DMS114 treated with DMSO at 0.1 percent for 48 hours (cell line): ENCODE results near the gene SLA2.
"Not testable (repeated sequence)": the region's sequence is repeated elsewhere in the genome, so short reads cannot be mapped to it uniquely, and the experiment has no call there.

Experiments used
- DNase-seq: peaks from one replicate; lab custom pipeline; 2025; ENCODE audit not compliant: unreplicated experiment; lab: John Stamatoyannopoulos, UW

The SLA2 gene

DNA sequence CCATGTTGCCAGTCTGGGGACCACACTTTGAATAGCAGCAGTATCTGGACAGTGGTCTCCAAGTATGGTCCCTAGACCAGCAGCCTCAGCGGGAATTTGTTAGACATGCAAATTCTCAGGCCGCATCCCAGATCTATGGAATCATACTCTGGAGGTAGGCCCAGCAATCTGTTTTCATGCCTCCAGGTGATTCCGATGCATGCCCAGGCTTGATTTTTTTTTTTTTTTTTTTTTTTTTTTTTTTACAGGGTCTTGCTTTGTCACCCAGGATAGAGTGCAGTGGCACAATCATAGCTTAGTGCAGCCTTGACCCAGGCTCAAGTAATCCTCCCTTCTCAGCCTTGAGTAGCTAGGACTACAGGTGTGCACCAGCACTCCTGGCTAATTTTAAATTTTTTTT, 682 bp upstream of the SLA2 start:
- DNase-seq = no peak

DNA sequence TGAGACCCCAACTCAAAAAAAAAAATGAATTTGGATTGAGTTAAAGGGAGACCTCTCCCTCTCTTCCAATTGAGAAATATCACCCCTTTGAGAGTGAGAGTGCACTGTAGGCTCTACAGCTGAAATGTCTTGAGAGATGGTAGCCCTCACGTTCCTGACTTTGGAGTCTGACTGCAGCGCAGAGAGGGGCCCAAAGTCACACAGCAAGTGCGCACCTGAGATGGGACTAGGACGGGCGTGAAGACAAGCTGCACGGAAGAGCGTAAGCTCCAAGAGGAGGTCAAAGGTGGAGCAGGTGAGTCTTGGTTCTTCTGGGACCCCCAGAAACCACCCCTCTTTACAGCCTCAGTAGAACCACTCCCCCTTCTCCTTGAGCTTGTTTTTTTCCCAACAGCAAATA, 643 bp downstream of the SLA2 start:
- no peak for DNase-seq

DNA sequence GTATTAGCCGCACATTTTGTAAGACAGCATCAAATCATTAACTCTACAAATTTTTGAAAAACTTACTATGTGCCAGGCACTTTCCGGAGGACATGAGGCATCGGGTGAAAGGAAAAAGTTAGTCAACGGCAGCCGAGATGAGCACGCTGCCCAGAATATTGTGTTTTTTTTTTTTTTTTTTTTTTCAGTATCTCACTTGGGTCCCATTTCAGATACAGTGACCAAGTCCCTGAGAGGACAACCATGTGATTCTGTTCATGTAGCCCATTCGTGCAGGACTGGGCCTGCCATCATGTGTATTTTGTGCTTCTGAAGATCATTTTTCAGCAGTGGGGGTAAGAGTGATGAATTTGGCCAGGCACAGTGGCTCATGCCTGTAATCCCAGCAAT, 1.3 kb downstream of the SLA2 start:
- DNase-seq = no peak

DNA sequence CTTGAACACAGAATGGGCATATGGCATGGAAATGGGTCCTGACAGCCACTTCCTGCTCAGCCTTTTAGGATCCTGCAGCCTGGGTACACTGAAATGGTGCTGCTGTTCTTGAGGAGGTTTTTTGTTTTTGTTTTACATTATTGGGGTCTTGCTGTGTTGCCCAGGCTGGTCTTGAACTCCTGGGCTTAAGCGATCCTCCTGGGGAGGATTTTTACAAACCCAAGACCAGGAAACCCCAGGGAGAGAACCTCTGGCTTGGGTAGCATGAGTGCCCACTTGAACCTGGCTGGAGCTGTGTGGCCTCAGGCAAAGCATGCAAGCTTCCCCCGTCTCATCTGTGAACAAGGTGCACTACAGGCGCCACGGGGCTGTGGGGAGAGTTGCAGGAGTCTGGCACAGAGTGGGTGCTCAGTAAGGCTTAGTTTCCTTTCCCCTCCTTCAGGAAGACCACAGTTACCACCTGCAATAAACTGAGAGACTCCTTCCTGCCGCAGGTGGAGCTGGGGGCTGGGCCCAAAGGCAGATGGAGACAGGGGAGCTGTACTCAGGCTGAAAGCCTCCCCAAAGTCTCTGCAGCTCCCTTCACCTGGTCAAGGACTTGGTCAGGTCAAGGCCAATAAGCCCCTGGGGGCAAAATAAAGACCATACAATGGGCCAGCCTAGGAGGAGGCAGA, 1.8 kb downstream of the SLA2 start:
- DNase-seq = no peak

DNA sequence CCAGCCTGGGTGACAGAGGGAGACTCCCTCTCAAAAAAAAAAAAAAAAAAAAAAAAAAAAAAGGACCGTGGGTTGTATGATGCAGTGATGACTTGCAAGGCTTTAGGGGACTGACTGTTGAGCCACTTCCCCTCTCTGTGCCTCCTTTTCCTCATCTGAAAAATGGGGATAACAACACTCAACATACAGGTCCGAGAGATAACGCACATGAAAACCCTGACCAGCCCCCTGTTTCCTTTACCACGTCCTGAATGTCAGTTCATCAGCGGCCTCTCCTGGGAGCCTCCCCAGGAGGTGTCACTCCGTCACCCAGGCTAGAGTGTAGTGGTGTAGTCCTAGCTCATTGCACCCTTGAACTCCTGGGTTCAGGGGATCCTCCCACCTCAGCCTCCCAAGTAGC, 3.9 kb downstream of the SLA2 start:
- no peak for DNase-seq

DNA sequence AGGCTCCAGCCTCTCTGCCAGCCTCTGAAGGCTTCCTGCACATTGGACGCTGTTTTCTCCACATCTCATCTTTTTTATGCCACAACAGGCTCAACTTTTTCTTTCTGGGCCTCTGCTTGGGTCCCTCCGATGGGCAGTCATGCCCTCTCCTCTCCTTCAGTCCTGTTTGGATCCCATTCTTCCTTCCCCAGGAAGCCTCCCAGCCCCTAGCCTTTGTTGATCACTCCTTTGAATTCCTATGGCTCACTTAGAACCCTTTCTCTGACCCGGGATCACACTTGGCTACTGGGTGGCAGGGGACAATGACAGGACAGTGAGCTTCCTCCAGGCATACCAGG, 4.5 kb downstream of the SLA2 start:
- DNase-seq = no peak

DNA sequence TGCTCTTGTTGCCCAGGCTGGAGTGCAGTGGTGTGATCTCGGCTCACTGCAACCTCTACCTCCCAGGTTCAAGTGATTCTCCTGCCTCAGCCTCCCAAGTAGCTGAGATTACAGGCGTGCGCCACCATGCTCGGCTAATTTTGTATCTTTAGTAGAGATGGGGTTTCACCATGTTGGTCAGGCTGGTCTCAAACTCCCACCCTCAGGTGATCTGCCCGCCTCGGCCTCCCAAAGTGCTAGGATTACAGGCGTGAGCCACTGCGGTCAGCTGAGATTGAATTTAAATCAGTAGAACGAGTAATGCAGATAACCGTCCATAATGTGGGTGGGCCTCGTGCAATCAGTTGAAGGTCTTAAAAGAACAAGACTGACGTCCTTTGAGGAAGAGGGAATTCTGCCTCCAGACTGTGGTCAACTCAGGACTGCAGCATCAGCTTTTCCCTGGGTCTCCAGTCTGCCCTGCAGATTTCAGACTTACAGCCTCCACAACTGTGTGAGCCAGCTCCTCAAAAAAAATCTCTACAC, 7.1 kb downstream of the SLA2 start:
- not testable (repeated sequence) for DNase-seq

DNA sequence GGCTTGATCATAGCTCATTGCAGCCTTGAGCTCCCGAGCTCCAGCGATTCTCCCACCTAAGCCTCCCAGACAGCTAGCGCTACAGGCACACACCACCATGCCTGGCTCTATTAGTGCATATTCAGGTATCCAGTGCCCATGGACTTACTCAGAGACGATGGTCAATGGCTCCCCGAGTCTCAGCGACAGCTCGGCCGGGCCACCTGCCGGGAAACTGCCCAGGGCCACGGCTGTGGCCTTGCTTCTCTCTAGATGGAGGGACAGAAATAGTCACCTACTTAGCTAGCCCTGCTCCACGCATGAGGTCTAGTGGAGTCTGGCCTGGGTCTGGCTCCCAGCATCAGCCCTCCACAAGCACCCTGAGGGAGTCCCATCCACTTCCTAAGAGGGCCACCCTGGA, 11.7 kb downstream of the SLA2 start:
- DNase-seq = no peak

DNA sequence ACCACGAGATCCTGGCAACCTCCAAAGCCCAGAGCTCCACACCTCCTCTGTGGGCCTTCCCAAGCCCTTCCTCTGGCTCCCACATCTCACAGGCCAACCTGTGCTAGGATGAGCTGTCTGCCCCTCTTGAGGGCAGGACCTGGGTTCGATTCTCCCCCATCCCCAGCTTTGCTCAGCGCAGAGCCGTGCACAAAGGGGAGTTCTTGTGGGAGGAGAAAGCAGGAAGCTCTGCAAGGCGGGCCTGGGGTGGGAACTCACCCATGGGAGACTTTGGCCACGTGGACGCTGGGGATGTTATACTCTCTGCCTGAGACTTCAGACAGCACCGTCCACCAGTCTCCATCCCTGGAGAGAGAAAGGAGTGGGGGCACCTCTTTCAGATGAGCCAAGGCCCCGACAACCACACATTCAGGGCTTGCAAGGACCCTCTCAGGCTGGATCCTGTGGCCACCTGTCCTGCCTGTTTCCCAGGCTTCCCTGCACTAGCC, 12.7 kb downstream of the SLA2 start:
- no peak for DNase-seq

DNA sequence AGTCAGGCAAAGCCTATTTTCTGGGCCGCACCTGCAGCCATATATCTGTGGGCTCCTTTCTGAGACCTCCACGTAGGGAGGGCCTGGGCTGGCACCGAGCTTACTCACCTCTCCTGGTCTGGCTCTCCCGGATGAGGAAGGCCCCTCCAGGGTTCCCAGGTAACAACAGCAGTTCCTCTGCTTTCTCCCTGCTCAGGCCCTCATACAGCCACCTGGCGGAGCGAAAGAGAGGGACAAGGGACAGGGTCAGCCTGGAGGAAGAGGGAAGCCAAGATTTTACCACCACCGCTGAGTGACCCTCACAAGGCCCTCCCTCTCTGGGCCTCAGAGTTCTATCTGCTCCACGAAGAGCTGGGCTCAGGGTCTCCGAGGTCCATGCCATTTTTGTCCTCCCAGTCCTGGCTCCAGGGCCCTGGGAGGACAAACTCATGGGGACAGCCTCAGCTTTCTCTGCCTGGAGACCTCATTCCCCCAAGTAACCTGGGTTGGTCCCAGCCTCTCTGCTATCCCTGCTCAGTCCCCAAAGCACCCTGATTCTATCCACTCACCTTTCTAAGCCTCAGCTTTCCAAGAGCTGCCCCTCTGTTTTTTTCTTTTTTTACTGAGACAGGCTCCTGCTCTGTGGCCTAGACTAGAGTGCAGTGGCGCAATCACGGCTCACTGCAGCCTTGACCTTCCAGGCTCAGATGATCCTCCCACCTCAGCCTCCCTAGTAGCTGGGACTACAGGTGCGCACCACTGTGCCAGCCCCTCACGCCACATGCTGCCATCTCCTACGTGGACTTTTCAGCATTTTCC, 13.3 kb downstream of the SLA2 start:
- no peak for DNase-seq

DNA sequence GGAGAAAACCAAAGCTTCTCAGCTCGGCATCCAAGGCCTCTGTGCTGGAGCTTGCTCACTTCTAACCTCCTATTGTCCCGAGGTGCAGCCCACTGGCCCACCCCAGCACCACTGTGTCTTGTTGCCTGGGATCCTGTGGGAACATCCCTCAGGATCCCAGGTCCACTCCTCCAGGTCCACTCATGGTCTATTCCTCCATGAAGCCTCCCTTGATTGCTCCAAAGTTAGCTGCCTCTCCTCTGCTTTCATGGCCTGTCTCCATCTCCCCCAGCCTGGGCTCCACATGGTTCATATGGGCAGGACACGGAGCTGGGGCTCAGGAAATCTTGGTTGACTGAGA, 13.9 kb downstream of the SLA2 start:
- no peak for DNase-seq

DNA sequence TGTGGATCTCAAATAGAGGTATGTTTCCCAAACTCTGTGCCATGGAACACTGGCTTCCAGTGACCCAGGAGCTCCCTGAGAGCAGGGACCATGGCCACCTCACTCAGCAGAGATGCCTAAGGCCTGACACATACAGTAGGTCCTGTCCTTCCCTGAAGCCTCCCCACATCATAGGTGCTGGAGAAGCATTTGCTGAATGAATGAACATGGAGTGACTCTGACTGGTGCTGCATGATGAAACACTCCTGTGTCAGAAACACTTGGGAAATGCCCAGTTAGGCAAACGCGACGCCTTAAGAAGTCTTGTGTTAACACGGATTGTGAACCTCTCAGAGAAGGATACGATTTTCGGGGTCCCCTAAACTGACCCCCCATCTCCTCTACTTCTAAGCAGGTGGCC, 14.3 kb downstream of the SLA2 start:
- DNase-seq = no peak

DNA sequence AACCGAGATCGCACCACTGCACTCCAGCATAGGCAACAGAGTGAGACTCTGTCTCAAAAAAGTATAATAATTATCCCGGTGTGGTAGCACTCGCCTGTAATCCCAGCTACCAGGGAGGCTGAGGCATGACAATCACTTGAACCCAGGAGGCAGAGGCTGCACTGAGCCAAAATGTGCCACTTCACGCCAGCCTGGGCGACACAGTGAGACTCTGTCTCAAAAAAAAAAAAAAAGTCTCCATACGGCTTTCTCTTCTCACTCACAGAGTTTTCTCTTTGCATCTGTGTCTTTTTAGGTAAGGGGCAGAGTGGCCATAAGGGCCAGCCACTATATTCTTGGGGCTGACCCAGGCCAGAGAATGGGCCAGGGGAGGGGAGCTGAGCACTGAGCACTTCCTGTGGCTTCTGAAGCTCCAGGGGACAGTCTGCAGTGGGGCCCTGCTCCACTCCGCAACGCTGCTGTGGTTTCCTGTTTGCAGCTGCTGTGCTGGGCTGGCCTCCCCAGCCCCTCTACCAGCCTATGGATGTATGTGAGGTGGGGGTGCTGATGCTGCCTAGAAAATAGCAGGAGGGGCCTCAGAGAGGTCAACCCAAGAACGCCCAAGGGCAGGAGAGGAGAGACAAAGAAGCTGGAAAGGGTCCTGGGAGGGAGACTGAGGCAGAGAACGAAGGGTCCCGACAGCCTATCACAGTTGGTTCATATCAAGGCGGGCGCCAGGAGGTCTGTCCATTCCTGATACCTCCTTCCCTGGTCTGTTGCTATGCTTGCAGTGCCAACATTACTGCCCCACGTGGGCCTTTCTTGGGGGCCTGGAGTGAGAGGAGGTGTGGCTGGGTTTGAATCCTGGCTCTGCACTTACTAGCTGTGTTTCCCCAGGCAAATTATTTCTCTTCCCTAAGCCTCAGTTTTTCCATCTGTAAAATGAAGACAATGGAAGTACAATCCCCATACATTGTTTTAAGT, 16.0 kb downstream of the SLA2 start:
- DNase-seq = no peak

DNA sequence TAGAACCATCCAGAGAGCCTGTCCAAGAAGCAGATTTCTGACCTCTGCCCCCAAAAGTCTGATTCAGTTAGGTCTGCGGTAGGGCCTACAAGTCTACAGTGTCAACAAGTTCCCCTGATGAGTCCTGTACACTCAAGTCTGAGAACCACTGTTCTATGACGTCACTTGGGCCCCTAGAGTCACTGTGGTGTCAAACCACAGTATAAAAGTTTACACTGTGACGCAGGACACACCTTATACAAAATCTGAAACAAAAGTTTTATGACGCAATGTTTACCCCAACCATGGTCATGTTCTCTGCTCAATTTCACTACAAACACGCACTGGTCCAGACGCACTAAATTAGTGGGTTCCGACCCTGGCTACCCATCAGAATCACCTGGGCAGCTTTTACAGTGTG, 17.9 kb downstream of the SLA2 start:
- no peak for DNase-seq

DNA sequence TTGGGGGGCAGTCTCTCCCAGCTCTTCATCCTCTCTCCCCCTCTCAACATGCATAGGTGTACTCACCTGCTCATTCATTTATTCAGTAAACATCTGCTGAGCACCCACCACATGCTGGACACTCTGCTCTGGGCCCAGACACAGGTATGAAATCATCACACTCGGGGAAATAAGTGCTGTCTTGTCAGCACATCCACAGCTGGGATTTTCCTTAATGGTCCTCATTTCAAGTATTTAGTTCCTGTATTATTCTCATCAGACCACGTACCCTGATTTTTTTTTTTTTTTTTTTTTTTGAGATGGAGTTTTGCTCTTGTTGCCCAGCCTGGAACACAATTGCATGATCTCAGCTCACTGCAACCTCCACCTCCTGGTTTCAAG, 21.1 kb downstream of the SLA2 start:
- no peak for DNase-seq

DNA sequence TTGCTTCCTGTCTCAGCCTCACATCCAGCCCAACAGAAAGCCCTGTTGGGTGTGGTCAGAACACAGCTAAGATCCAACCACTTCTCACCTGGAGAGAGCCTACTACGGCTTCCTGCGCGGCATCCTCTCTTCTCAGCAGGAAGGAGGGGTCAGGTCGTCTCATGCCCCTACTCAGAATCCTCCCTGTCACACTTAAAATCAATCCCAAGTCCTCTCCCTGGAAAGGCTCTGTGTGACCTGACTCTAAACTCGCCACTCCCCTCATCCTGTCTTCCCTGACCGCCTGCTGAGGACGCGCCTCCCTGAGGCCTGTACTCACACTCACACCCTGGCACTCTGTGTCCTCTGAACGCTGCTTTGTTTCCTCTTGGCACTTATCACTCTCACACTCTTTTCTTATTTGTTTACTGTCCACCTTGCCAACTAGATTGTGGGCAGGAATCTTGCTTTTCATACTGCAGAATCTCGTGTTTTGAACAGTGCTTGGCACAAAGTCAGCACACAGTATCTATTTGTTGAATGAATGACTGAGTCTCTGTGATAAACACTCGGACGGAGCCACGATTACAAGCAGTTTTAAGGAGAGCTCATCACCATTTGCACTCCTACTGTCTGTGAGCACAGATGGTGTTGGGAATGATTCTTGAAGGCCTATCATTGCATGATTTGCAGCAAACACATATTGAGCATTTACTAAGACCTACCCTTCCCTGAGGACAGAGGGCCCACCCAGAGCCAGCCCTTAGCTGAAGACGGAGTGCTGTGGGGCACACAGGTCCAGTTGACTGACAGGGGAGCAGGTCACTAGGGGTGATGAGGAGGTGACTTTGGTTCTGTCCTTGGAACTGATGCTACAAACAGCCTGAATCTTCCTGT, 21.7 kb downstream of the SLA2 start:
- no peak for DNase-seq

DNA sequence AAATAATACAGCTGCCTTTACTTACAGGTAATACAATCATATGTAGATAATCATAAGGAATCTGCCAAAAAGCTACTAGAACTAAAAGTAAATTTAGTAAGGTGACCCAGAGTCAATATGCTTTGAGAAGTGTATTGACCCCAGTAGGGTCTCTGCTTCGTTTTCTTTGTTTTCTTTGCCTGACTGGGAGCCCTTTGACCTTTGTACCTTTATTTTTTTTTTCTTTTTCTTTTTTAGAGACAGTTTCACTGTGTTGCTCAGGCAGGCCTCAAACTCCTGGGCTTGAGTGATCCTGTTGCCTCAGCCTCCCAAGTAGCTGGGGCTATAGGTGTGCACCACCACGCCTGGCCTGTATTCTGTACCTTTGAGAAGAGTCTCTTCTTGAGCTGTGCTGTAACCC, 22.6 kb downstream of the SLA2 start:
- no peak for DNase-seq

DNA sequence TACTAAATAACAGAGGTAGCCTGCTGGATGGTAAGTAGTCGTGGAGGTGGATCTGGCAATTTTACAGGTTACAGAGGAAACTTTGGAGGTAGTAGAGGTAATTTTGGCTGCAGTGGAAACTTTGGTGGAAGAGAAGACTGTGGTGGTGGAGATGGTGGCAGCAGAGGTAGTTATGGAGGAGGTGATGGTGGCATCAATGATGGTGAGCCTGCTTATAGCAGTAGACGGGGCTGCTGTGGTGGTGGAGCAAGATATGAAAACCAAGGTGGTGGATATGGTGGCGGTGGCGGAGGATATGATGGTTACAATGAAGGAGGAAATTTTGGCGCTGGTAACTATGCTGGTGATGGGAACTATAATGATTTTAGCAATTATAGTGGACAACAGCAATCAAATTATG, 25.1 kb downstream of the SLA2 start:
- DNase-seq = no peak

DNA sequence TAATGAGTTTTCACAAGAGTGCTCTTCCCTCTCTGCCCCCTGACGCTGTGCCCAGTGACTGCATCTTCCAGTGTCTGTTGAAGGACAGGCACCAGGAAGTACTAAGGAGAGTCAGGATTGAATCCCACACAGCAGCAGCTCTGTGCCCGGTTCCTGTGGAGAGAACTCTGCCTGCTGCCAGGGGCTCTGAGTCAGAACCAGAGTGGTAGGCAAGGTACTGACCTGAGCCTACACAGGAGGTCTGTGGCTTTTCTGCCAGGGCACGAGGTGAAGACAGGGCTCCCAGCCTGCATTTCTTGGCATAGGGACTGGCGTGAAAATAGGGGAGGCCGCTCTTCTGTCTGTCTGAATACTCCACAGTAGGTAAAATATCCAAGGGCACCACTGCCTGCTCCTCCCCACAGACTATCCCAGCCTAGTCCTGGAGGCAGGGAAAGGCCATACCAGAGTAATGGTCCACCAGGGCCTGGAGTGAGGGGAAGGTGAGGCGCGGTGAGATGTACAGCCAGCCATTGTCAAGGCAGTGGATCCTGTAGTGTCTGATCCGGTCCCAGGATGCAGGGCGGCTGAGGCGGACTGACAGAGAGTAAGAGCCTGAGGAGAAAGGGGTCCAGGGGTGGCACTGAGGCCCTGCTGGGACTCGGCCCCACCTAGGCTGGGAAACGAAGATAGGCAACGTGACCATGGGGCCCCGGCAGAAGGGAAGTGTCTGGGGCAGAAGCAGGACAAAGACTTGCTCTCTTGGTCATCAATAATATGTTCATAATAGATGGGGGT, 31.0 kb downstream of the SLA2 start:
- no peak for DNase-seq

DNA sequence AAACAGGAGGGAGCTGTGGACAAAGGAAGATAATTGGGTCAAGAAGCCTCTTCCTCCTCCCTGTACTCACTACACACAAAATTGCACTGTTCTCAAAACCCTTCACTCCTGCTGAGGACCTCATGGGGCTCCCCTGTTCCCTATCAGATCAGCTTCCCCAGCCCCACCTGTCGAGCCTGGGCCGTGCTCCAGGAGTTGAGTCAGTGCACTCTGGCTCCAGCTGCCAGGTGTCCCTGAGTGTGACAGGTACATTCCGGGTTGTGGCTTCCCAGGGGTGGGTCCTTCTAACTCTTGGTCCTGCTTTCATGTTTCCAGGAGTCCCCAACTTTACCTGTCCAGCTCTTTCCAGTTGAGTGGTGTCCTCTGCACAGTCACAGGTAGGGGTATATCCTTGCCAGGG, 32.0 kb downstream of the SLA2 start:
- no peak for DNase-seq
